ENCODE results near the gene ASPRV1.

- TF ChIP-seq CTCF (IDR thresholded peaks at IDR 0.05) (no peak), NFE2L1 (CRISPR knock-in tag; IDR thresholded peaks at IDR 0.05) (no peak), RORB (CRISPR knock-in tag; IDR thresholded peaks at IDR 0.05) (no peak), FOXK1 (CRISPR knock-in tag; IDR thresholded peaks at IDR 0.05) (no peak), ESRRA (CRISPR knock-in tag; IDR thresholded peaks at IDR 0.05; ENCODE audit: borderline replicate concordance) (no peak)
These were observed 43.0 kb downstream of the ASPRV1 start for GRCh38 chr2:69918401-69918800.
